Fibroblast of lung (primary cell): ENCODE data around the gene C1orf226. TPM values are rescaled to one million over a fixed set of nuclear protein-coding genes. Genes with fewer than 3 reads are reported as not detected.

ENCODE experiments used
- DNase-seq, 2 donors: peaks; one replicate each; pipeline versions ENCODE4 v3.0.0 to v3.0.0-alpha.2; 2010; ENCODE audit warnings: low read depth in 2 of 2
- H2AFZ ChIP-seq: 2 replicates; pipeline ENCODE4 v1.5.1; 2012; ENCODE audit warnings: low read length, control low read depth, inconsistent platforms
- H3K27ac ChIP-seq: 2 replicates; pipeline ENCODE4 v1.5.1; 2011; ENCODE audit warnings: low read length, control low read depth; ENCODE audit not compliant: insufficient read depth
- H3K27me3 ChIP-seq: 2 replicates; pipeline ENCODE4 v1.5.1; 2011; ENCODE audit warnings: mild to moderate bottlenecking, low read length; ENCODE audit not compliant: control insufficient read depth, insufficient read depth
- H3K36me3 ChIP-seq: 2 replicates; pipeline ENCODE4 v1.5.1; 2011; ENCODE audit warnings: low read length; ENCODE audit not compliant: control insufficient read depth, insufficient read depth
- H3K4me1 ChIP-seq: 2 replicates; pipeline ENCODE4 v1.5.1; 2011; ENCODE audit warnings: low read length; ENCODE audit not compliant: control insufficient read depth, insufficient read depth; ENCODE audit errors: extremely low read depth
- H3K4me2 ChIP-seq: 2 replicates; pipeline ENCODE4 v1.5.1; 2011; ENCODE audit warnings: low read length, control low read depth; ENCODE audit not compliant: insufficient read depth; ENCODE audit errors: extremely low read depth
- H3K4me3 ChIP-seq, 4 experiments: fragments of 200-600 bp in 1 of 4; sonication (generic) in 1 of 4; replicated peaks in 1 of 4; 2 replicates each; pipeline ENCODE4 v1.5.1; 2011 to 2016; ENCODE audit warnings: low read length in 4 of 4, low read depth in 3 of 4, mild to moderate bottlenecking in 3 of 4, control low read depth in 2 of 4, inconsistent platforms in 1 of 4, mixed read lengths in 1 of 4; ENCODE audit not compliant: insufficient read depth in 1 of 4; ENCODE audit errors: control extremely low read depth in 1 of 4
- H3K79me2 ChIP-seq: 2 replicates; pipeline ENCODE4 v1.5.1; 2012; ENCODE audit warnings: mild to moderate bottlenecking, low read length, inconsistent platforms; ENCODE audit not compliant: control insufficient read depth, insufficient read depth
- H3K9ac ChIP-seq: 2 replicates; pipeline ENCODE4 v1.5.1; 2011; ENCODE audit warnings: mild to moderate bottlenecking, low read length, control low read depth; ENCODE audit not compliant: insufficient read depth
- H3K9me3 ChIP-seq: 2 replicates; pipeline ENCODE4 v1.5.1; 2012; ENCODE audit warnings: low read depth, low read length; ENCODE audit not compliant: control insufficient read depth, insufficient read depth
- H4K20me1 ChIP-seq: 2 replicates; pipeline ENCODE4 v1.5.1; 2011; ENCODE audit warnings: low read length; ENCODE audit not compliant: control insufficient read depth, insufficient read depth; ENCODE audit errors: extremely low read depth
- CTCF ChIP-seq, 2 donors: IDR thresholded peaks in 1 of 2; conservative IDR thresholded peaks in 1 of 2; 1 replicate in 1 of 2; 2 replicates in 1 of 2; pipeline ENCODE4 v1.5.1; 2011 to 2012; ENCODE audit warnings: low read length in 2 of 2, control low read depth in 1 of 2, inconsistent platforms in 1 of 2, low read depth in 1 of 2, mild to moderate bottlenecking in 1 of 2
- EZH2 ChIP-seq: IDR thresholded peaks from 2 replicates; pipeline ENCODE4 v1.5.1; 2012; ENCODE audit warnings: low read length, control low read depth, mild to moderate bottlenecking; ENCODE audit errors: missing control alignments
- polyA plus RNA-seq, 2 donors: library from polyadenylated mRNA; depleted of rRNA in 1 of 2; stranded (reverse) in 1 of 2; unstranded in 1 of 2; fragments of >200 nt; gene quantifications; 2 replicates each; pipeline ENCODE4 v1.2.1, GENCODE V29; 2011 to 2012; ENCODE audit warnings: missing spikeins in 1 of 2
- total RNA-seq: library from RNA; depleted of rRNA; stranded (reverse); fragments of >200 nt; gene quantifications from 2 replicates; pipeline ENCODE4 v1.2.1, GENCODE V29; 2014

The C1orf226 gene
- total and polyA plus RNA-seq, 2 donors (not counting 1 experiment from before 2014, with no cell fraction given), result 0.10 to 0.33 TPM

GRCh38 chr1:162398999-162399580, 17.6 kb downstream of the C1orf226 start:
- Histone ChIP-seq H3K4me2 (no peak overlapping the region), H3K27me3 (peaks cover 21% of the 10 kb centered on the region), H3K4me1 (no peaks in the 10 kb centered on the region), H2AFZ (no peak overlapping the region), H3K27ac (no peak overlapping the region), H3K79me2 (no peaks in the 10 kb centered on the region), H3K36me3 (no peaks in the 10 kb centered on the region), H3K4me3 (no peak overlapping the region), H3K9me3 (no peaks in the 10 kb centered on the region), H4K20me1 (no peaks in the 10 kb centered on the region), H3K9ac (no peak overlapping the region)
- TF ChIP-seq EZH2, result no peak
- no peak for TF ChIP-seq CTCF (conservative IDR thresholded peaks at IDR 0.05 in 1 of 2, IDR thresholded peaks at IDR 0.05 in 1 of 2; ENCODE audit: low read depth in 1 of 2, low read length in 2 of 2)
- DNase-seq, result no peak

GRCh38 chr1:162400790-162401355, 19.3 kb downstream of the C1orf226 start:
- no peaks in the 10 kb centered on the region for H3K79me2 ChIP-seq
- H3K4me2 ChIP-seq, result no peak overlapping the region
- no peaks in the 10 kb centered on the region for H4K20me1 ChIP-seq
- no peaks in the 10 kb centered on the region for H3K36me3 ChIP-seq
- H3K9me3 ChIP-seq, result no peaks in the 10 kb centered on the region
- TF ChIP-seq CTCF (conservative IDR thresholded peaks at IDR 0.05 in 1 of 2, IDR thresholded peaks at IDR 0.05 in 1 of 2; ENCODE audit: low read depth in 1 of 2, low read length in 2 of 2) (no peak), EZH2 (no peak)
- no peak for DNase-seq
- no peak overlapping the region for H2AFZ ChIP-seq
- no peak overlapping the region for H3K4me3 ChIP-seq
- H3K27me3 ChIP-seq, result peaks cover 21% of the 10 kb centered on the region
- H3K4me1 ChIP-seq, result no peaks in the 10 kb centered on the region
- no peak overlapping the region for H3K27ac ChIP-seq
- no peak overlapping the region for H3K9ac ChIP-seq

GRCh38 chr1:162404550-162405160, 23.1 kb downstream of the C1orf226 start:
- H2AFZ ChIP-seq, result peak overlapping the region; percentile 22
- H3K27me3 ChIP-seq, result no peaks in the 10 kb centered on the region
- H3K4me2 ChIP-seq, result no peak overlapping the region
- no peaks in the 10 kb centered on the region for H4K20me1 ChIP-seq
- no peaks in the 10 kb centered on the region for H3K9me3 ChIP-seq
- no peak overlapping the region for H3K9ac ChIP-seq
- H3K79me2 ChIP-seq, result no peaks in the 10 kb centered on the region
- peak; percentile 50 to 86 for DNase-seq
- H3K4me3 ChIP-seq, result no peak overlapping the region
- no peaks in the 10 kb centered on the region for H3K4me1 ChIP-seq
- no peak overlapping the region for H3K27ac ChIP-seq
- TF ChIP-seq EZH2, result no peak
- no peaks in the 10 kb centered on the region for H3K36me3 ChIP-seq
